BLaER1 (cell line): Measurements from ENCODE around the gene TXN.
"Not testable (repeated sequence)": the region's sequence is repeated elsewhere in the genome, so short reads cannot be mapped to it uniquely, and the experiment has no call there.

Source experiments
- H3K27ac ChIP-seq: shearing (Covaris generic); formaldehyde crosslinking; 2 replicates; pipeline ENCODE4 v1.8.1; 2022
- H3K27me3 ChIP-seq: shearing (Covaris generic); formaldehyde crosslinking; 2 replicates; pipeline ENCODE4 v1.8.1; 2022
- H3K36me3 ChIP-seq: shearing (Covaris generic); formaldehyde crosslinking; 2 replicates; pipeline ENCODE4 v1.8.1; 2022
- H3K4me1 ChIP-seq: shearing (Covaris generic); formaldehyde crosslinking; 2 replicates; pipeline ENCODE4 v1.8.1; 2022
- H3K4me2 ChIP-seq: shearing (Covaris generic); formaldehyde crosslinking; 2 replicates; pipeline ENCODE4 v1.8.1; 2022
- H3K4me3 ChIP-seq: shearing (Covaris generic); formaldehyde crosslinking; 2 replicates; pipeline ENCODE4 v1.8.1; 2022
- H3K9ac ChIP-seq: shearing (Covaris generic); formaldehyde crosslinking; 2 replicates; pipeline ENCODE4 v1.8.1; 2022
- H3K9me3 ChIP-seq: shearing (Covaris generic); formaldehyde crosslinking; 2 replicates; pipeline ENCODE4 v1.8.1; 2022
- H4K20me1 ChIP-seq: shearing (Covaris generic); formaldehyde crosslinking; 2 replicates; pipeline ENCODE4 v1.8.1; 2022
- Cebpa-rat ChIP-seq: shearing (Covaris generic); IDR thresholded peaks from 2 replicates; pipeline ENCODE4 v1.8.1; 2022

TXN gene

GRCh38 chr9:110257956-110258355 is 1.6 kb upstream of the TXN start:
- no peak overlapping the region for H3K4me3 ChIP-seq
- TF ChIP-seq Cebpa-rat = no peak
- H4K20me1 ChIP-seq = peaks cover 27% of the 10 kb centered on the region
- H3K4me2 ChIP-seq = peak overlapping the region; percentile 94
- 0 out of 2 replicates have a peak overlapping the region, but pooled peaks have one; percentile 92 for H3K9ac ChIP-seq
- no peaks in the 10 kb centered on the region for H3K36me3 ChIP-seq
- H3K4me1 ChIP-seq = peaks cover 31% of the 10 kb centered on the region
- no peak overlapping the region for H3K27ac ChIP-seq
- H3K27me3 ChIP-seq = no peaks in the 10 kb centered on the region
- no peaks in the 10 kb centered on the region for H3K9me3 ChIP-seq

GRCh38 chr9:110257097-110257841 is 962 bp upstream of the TXN start:
- peaks cover 34% of the 10 kb centered on the region for H4K20me1 ChIP-seq
- peak overlapping the region; percentile 94 for H3K4me2 ChIP-seq
- peak overlapping the region; percentile 92 for H3K9ac ChIP-seq
- H3K27ac ChIP-seq = peak overlapping the region; percentile 93
- H3K36me3 ChIP-seq = no peaks in the 10 kb centered on the region; the same call in 1 of the 2 replicates
- TF ChIP-seq Cebpa-rat = no peak
- peak overlapping the region; percentile 94 for H3K4me3 ChIP-seq
- no peaks in the 10 kb centered on the region for H3K9me3 ChIP-seq
- peaks cover 31% of the 10 kb centered on the region for H3K4me1 ChIP-seq
- H3K27me3 ChIP-seq = no peaks in the 10 kb centered on the region

- peaks cover 31% of the 10 kb centered on the region for H3K4me1 ChIP-seq
- no peaks in the 10 kb centered on the region for H3K9me3 ChIP-seq
- H3K27me3 ChIP-seq = no peaks in the 10 kb centered on the region
- peak overlapping the region; percentile 94 for H3K4me2 ChIP-seq
- TF ChIP-seq Cebpa-rat = no peak
- peak overlapping the region; percentile 93 for H3K27ac ChIP-seq
- H3K9ac ChIP-seq = peak overlapping the region; percentile 92
- peak overlapping the region; percentile 94 for H3K4me3 ChIP-seq
- peaks cover 50% of the 10 kb centered on the region for H4K20me1 ChIP-seq
- peaks cover 10% of the 10 kb centered on the region for H3K36me3 ChIP-seq
These were observed 586 bp downstream of the TXN start for GRCh38 chr9:110255463-110256379.

- peaks cover 56% of the 10 kb centered on the region for H4K20me1 ChIP-seq
- TF ChIP-seq Cebpa-rat = no peak
- H3K36me3 ChIP-seq = peaks cover 16% of the 10 kb centered on the region
- peak overlapping the region; percentile 92 for H3K9ac ChIP-seq
- peaks cover 31% of the 10 kb centered on the region for H3K4me1 ChIP-seq
- H3K4me2 ChIP-seq = peak overlapping the region; percentile 94
- H3K27ac ChIP-seq = peak overlapping the region; percentile 93
- no peaks in the 10 kb centered on the region for H3K9me3 ChIP-seq
- H3K4me3 ChIP-seq = peak overlapping the region; percentile 94
- no peaks in the 10 kb centered on the region for H3K27me3 ChIP-seq
These were observed 1.3 kb downstream of the TXN start for GRCh38 chr9:110255034-110255462.

- Histone ChIP-seq H3K4me2 (peak overlapping the region; percentile 94), H3K4me3 (peak overlapping the region; percentile 94), H3K9ac (peak overlapping the region; percentile 92), H3K27me3 (no peaks in the 10 kb centered on the region), H3K27ac (no peak overlapping the region; the same call in 1 of the 2 replicates), H3K9me3 (no peaks in the 10 kb centered on the region), H3K36me3 (peaks cover 22% of the 10 kb centered on the region), H3K4me1 (peaks cover 31% of the 10 kb centered on the region), H4K20me1 (peaks cover 62% of the 10 kb centered on the region)
- no peak for TF ChIP-seq Cebpa-rat
These were observed 1.8 kb downstream of the TXN start for GRCh38 chr9:110254500-110254899.

- Histone ChIP-seq H3K27ac (no peak overlapping the region), H3K4me1 (peaks cover 27% of the 10 kb centered on the region), H3K36me3 (peaks cover 41% of the 10 kb centered on the region), H4K20me1 (peaks cover 81% of the 10 kb centered on the region), H3K4me2 (no peak overlapping the region), H3K4me3 (no peak overlapping the region), H3K9ac (no peak overlapping the region), H3K27me3 (no peaks in the 10 kb centered on the region), H3K9me3 (no peaks in the 10 kb centered on the region)
- TF ChIP-seq Cebpa-rat = no peak
These were observed 3.7 kb downstream of the TXN start for GRCh38 chr9:110252509-110253139.

- H3K4me2 ChIP-seq, H3K9ac ChIP-seq, H3K9me3 ChIP-seq, H3K27me3 ChIP-seq, H3K27ac ChIP-seq, H3K4me3 ChIP-seq: not testable (repeated sequence)
- H4K20me1 ChIP-seq = peaks cover 89% of the 10 kb centered on the region
- peaks cover 49% of the 10 kb centered on the region for H3K36me3 ChIP-seq
- peaks cover 20% of the 10 kb centered on the region for H3K4me1 ChIP-seq
These were observed 4.5 kb downstream of the TXN start for GRCh38 chr9:110251770-110252169.

- Histone ChIP-seq H3K9me3 (no peaks in the 10 kb centered on the region), H3K4me1 (peaks cover 20% of the 10 kb centered on the region), H3K4me3 (no peak overlapping the region), H3K27ac (no peak overlapping the region), H4K20me1 (peaks cover 95% of the 10 kb centered on the region), H3K9ac (no peak overlapping the region), H3K36me3 (peaks cover 55% of the 10 kb centered on the region), H3K4me2 (no peak overlapping the region), H3K27me3 (no peaks in the 10 kb centered on the region)
- TF ChIP-seq Cebpa-rat = no peak
These were observed 5.1 kb downstream of the TXN start for GRCh38 chr9:110251212-110251611.

- H3K27me3 ChIP-seq = no peaks in the 10 kb centered on the region
- peaks cover 69% of the 10 kb centered on the region for H3K36me3 ChIP-seq
- TF ChIP-seq Cebpa-rat = no peak
- no peaks in the 10 kb centered on the region for H3K9me3 ChIP-seq
- H4K20me1 ChIP-seq = peaks cover 100% of the 10 kb centered on the region
- H3K9ac ChIP-seq = no peak overlapping the region
- no peak overlapping the region for H3K4me3 ChIP-seq
- peaks cover 15% of the 10 kb centered on the region for H3K4me1 ChIP-seq
- no peak overlapping the region for H3K27ac ChIP-seq
- H3K4me2 ChIP-seq = no peak overlapping the region
These were observed 6.7 kb downstream of the TXN start for GRCh38 chr9:110249603-110250002.
